Natural killer cell (primary cell): Measurements from ENCODE around the gene IL1RAP. TPM values are rescaled to one million over a fixed set of nuclear protein-coding genes. Genes with fewer than 3 reads are reported as not detected.

Experiments used
- ATAC-seq, 3 donors: fragments of 150-1000 bp in 2 of 3; fragments of 200-7000 bp in 1 of 3; cut with Tn5 transposase; 1 replicate in 1 of 3; 2 replicates in 2 of 3; pipeline ENCODE4 v1.10.0; 2021; ENCODE audit warnings: mild to moderate bottlenecking in 2 of 3, moderate library complexity in 2 of 3
- DNase-seq, 2 donors: peaks; one replicate each; pipeline versions ENCODE4 v3.0.0 to v3.0.0-alpha.2; 2013 to 2021; ENCODE audit warnings: mixed read lengths in 1 of 2
- H3K27ac ChIP-seq: one replicate; pipeline ENCODE4 v1.5.1; 2013; ENCODE audit warnings: mild to moderate bottlenecking, low read length
- H3K27me3 ChIP-seq: one replicate; pipeline ENCODE4 v1.6.1; 2013; ENCODE audit warnings: low read length; ENCODE audit not compliant: control insufficient read depth, insufficient read depth
- H3K36me3 ChIP-seq: one replicate; pipeline ENCODE4 v1.6.1; 2013; ENCODE audit warnings: low read length; ENCODE audit not compliant: control insufficient read depth, insufficient read depth
- H3K4me1 ChIP-seq: one replicate; pipeline ENCODE4 v1.6.1; 2013; ENCODE audit warnings: low read length; ENCODE audit not compliant: control insufficient read depth, insufficient read depth
- H3K4me3 ChIP-seq: one replicate; pipeline ENCODE4 v1.5.1; 2013; ENCODE audit warnings: low read length
- H3K9me3 ChIP-seq: one replicate; pipeline ENCODE4 v1.6.1; 2013; ENCODE audit warnings: low read length; ENCODE audit not compliant: control insufficient read depth, insufficient read depth
- H3K27ac Mint-ChIP-seq, 2 donors: one replicate each; pipeline ENCODE4 v1.8.0; 2022; ENCODE audit warnings: mild to moderate bottlenecking in 2 of 2, mixed read lengths in 2 of 2, moderate library complexity in 1 of 2
- H3K27me3 Mint-ChIP-seq, 2 donors: one replicate each; pipeline ENCODE4 v1.8.0; 2022; ENCODE audit warnings: low read depth in 2 of 2, mixed read lengths in 2 of 2
- H3K36me3 Mint-ChIP-seq: one replicate; pipeline ENCODE4 v1.8.0; 2022; ENCODE audit warnings: mixed read lengths
- H3K4me1 Mint-ChIP-seq, 2 donors: one replicate each; pipeline ENCODE4 v1.8.0; 2022; ENCODE audit warnings: mixed read lengths in 2 of 2
- H3K4me3 Mint-ChIP-seq: one replicate; pipeline ENCODE4 v1.8.0; 2022; ENCODE audit warnings: mild to moderate bottlenecking, moderate library complexity, mixed read lengths
- H3K9me3 Mint-ChIP-seq, 2 donors: one replicate each; pipeline ENCODE4 v1.8.0; 2022; ENCODE audit warnings: mixed read lengths in 2 of 2
- CTCF ChIP-seq: fragments of 200-600 bp; IDR thresholded peaks from one replicate; pipeline ENCODE4 v1.8.0; 2022; ENCODE audit warnings: antibody characterized with exemption
- WGBS: methylation state at CpG from one replicate; pipeline ENCODE4 v1.1.7; 2013; ENCODE audit warnings: missing lambda C conversion rate; ENCODE audit not compliant: insufficient coverage; 5-methylcytosine and 5-hydroxymethylcytosine counted together
- intact Hi-C: fragments of 100-400 bp; cut with micrococcal nuclease; formaldehyde crosslinking; loops from one replicate; pipeline ENCODE4 v1.14.2; 2022
- total RNA-seq, 4 donors: library from RNA; stranded (reverse); fragments of 120-200 nt in 1 of 4; gene quantifications; one replicate each; pipeline versions ENCODE4 v1.2.3 to v1.2.4, GENCODE V29; 2013 to 2022

IL1RAP gene
- total RNA-seq, 3 donors from 2014 or later (not counting 1 experiment from before 2014, with no cell fraction given): 11.4 to 19.8 (median 15.1) TPM

DNA sequence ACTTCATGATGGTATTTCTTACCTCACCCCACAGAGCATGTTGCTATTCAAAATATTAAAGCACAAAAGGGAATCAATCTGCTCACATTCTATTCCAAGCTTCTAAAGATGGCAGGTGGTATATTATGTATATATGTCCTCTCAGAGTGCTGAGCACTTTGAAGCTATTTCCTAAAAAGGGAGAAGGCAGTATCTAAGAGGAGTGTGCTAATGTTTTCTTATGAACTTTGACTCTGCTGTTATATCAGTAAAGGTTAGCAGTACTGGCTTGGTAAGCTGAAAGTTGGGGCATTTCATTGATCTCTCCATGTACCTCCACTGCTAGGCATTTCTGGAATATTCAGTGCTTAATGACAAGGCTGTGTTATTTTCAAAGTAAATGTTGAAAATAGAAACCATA, 43.4 kb downstream of the IL1RAP start:
- DNase-seq (no peak), ATAC-seq (no peak)
- Histone ChIP-seq H3K27me3 (no peaks in the 10 kb centered on the region), H3K27ac (no peak overlapping the region), H3K9me3 (no peaks in the 10 kb centered on the region), H3K4me1 (no peaks in the 10 kb centered on the region), H3K4me3 (no peak overlapping the region), H3K36me3 (no peaks in the 10 kb centered on the region)
- intact Hi-C loops: no loop called here
- Mint-ChIP-seq H3K4me3 (no peak overlapping the region), H3K27ac (peak overlapping the region in 1 of 2 donors; percentile 6), H3K27me3 (no peaks in the 10 kb centered on the region), H3K36me3 (peaks cover 18% of the 10 kb centered on the region), H3K9me3 (no peaks in the 10 kb centered on the region), H3K4me1 (peaks cover 0 to 4% of the 10 kb centered on the region in 2 donors)
- TF ChIP-seq CTCF: no peak

DNA sequence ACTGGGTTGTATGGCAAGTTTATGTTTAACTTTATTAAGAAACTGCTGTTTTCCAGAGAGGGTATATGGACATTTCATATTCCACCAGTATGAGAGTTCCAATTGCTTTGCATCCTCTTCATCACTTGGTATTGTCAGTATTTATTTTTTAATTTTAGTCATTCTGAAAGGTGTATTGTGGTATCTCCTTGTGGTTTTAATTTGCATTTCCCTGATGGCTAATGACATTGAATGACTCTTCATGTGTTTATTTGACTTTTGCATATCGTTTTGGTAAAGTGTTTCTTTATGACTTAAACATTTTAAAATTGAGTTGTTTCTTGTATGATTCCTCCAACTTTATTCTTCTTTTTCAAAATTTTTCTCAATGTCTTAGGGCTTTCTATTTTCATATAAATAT, 44.4 kb downstream of the IL1RAP start:
- no peaks in the 10 kb centered on the region for H3K9me3 Mint-ChIP-seq
- peaks cover 8% of the 10 kb centered on the region for H3K36me3 Mint-ChIP-seq
- no peak overlapping the region for H3K4me3 ChIP-seq
- no peaks in the 10 kb centered on the region for H3K4me1 ChIP-seq
- no peaks in the 10 kb centered on the region for H3K9me3 ChIP-seq
- no peak overlapping the region for H3K27ac Mint-ChIP-seq
- peaks cover 0 to 14% of the 10 kb centered on the region in 2 donors for H3K4me1 Mint-ChIP-seq
- ATAC-seq (no peak), DNase-seq (no peak)
- H3K4me3 Mint-ChIP-seq: no peak overlapping the region
- TF ChIP-seq CTCF: no peak
- intact Hi-C loops: no loop called here
- no CpG with 5 or more reads among the region's 1 CpG for WGBS
- no peak overlapping the region for H3K27ac ChIP-seq
- H3K27me3 Mint-ChIP-seq: no peaks in the 10 kb centered on the region
- no peaks in the 10 kb centered on the region for H3K27me3 ChIP-seq
- no peaks in the 10 kb centered on the region for H3K36me3 ChIP-seq

DNA sequence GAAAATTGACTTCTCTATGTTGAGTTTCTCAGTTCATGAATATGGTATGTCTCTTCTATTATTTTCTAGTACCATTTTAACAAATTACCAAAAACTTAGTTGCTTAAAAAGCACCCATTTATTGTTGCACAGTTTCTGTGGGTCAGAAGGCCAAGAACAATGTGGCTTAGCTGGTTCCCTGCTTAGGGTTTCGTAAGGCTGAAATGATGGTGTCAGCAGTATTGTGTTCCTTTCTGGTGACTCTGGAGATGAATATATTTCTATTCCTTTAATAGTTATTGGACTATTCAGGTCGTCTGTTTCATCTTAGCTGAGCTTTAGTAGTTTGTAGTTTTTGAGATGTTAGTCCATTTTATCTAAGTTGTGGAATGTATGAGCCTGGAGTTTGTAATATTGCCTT, 44.9 kb downstream of the IL1RAP start:
- Histone ChIP-seq H3K9me3 (no peaks in the 10 kb centered on the region), H3K27me3 (no peaks in the 10 kb centered on the region), H3K4me1 (no peaks in the 10 kb centered on the region), H3K36me3 (no peaks in the 10 kb centered on the region), H3K27ac (no peak overlapping the region), H3K4me3 (no peak overlapping the region)
- Mint-ChIP-seq H3K27me3 (no peaks in the 10 kb centered on the region), H3K4me1 (peaks cover 0 to 14% of the 10 kb centered on the region in 2 donors), H3K9me3 (no peaks in the 10 kb centered on the region), H3K4me3 (no peak overlapping the region), H3K36me3 (peaks cover 7% of the 10 kb centered on the region), H3K27ac (no peak overlapping the region)
- 90% methylated on average over 1 of the region's 2 CpGs for WGBS
- intact Hi-C loops: no loop called here
- TF ChIP-seq CTCF: no peak
- ATAC-seq: no peak
- no peak for DNase-seq
